GM23338 (cell line): ENCODE measurements around the gene CTRL. TPM values are rescaled to one million over a fixed set of nuclear protein-coding genes. Genes with fewer than 3 reads are reported as not detected.

Source experiments
- ATAC-seq: fragments of 200-7000 bp; cut with Tn5 transposase; 3 replicates; pipeline ENCODE4 v1.9.1; 2020
- DNase-seq: peaks from one replicate; pipeline ENCODE4 v3.0.0-alpha.2; 2015; ENCODE audit warnings: low spot score
- H2AFZ ChIP-seq: fragments of 200-600 bp; sonication (generic); 2 replicates; pipeline ENCODE4 v1.8.0; 2016; ENCODE audit warnings: antibody characterized with exemption, mild to moderate bottlenecking, moderate library complexity
- H3F3A ChIP-seq: fragments of 200-600 bp; sonication (generic); replicated peaks from 2 replicates; pipeline ENCODE4 v1.8.0; 2017; ENCODE audit warnings: antibody characterized with exemption, mixed run types, low read depth
- H3K27ac ChIP-seq: fragments of 200-600 bp; sonication (generic); 2 replicates; pipeline ENCODE4 v1.6.1; 2016; ENCODE audit warnings: low read depth
- H3K27me3 ChIP-seq: fragments of 200-600 bp; sonication (generic); 2 replicates; pipeline ENCODE4 v1.8.0; 2016; ENCODE audit warnings: mild to moderate bottlenecking, mixed run types, moderate library complexity; ENCODE audit not compliant: insufficient read depth
- H3K36me3 ChIP-seq: fragments of 200-600 bp; sonication (generic); 2 replicates; pipeline ENCODE4 v1.8.0; 2016; ENCODE audit warnings: mild to moderate bottlenecking; ENCODE audit not compliant: insufficient read depth
- H3K4me1 ChIP-seq: fragments of 200-600 bp; sonication (generic); 2 replicates; pipeline ENCODE4 v1.8.0; 2016; ENCODE audit warnings: mild to moderate bottlenecking, moderate library complexity; ENCODE audit not compliant: insufficient read depth
- H3K4me2 ChIP-seq: fragments of 200-600 bp; sonication (generic); 2 replicates; pipeline ENCODE4 v1.7.1; 2017; ENCODE audit warnings: mixed run types
- H3K4me3 ChIP-seq: fragments of 200-600 bp; sonication (generic); 2 replicates; pipeline ENCODE4 v1.6.1; 2016; ENCODE audit warnings: mixed run types
- H3K79me2 ChIP-seq: fragments of 200-600 bp; sonication (generic); replicated peaks from 2 replicates; pipeline ENCODE4 v1.8.0; 2017; ENCODE audit warnings: mild to moderate bottlenecking; ENCODE audit not compliant: insufficient read depth
- H3K9me2 ChIP-seq: fragments of 200-600 bp; sonication (generic); 2 replicates; pipeline ENCODE4 v1.8.0; 2017; ENCODE audit not compliant: insufficient read depth
- H4K20me1 ChIP-seq: fragments of 200-600 bp; sonication (generic); replicated peaks from 2 replicates; pipeline ENCODE4 v1.8.0; 2017; ENCODE audit warnings: mild to moderate bottlenecking; ENCODE audit not compliant: insufficient read depth
- H3K27ac Mint-ChIP-seq: 2 replicates; pipeline ENCODE4 v1.8.0; 2020; ENCODE audit warnings: inconsistent platforms, mild to moderate bottlenecking, moderate library complexity, mixed read lengths
- H3K27me3 Mint-ChIP-seq: 3 replicates; pipeline ENCODE4 v1.8.0; 2022; ENCODE audit warnings: low read depth, mild to moderate bottlenecking, moderate library complexity, mixed read lengths, inconsistent platforms; ENCODE audit not compliant: insufficient read depth, poor library complexity
- H3K36me3 Mint-ChIP-seq: 3 replicates; pipeline ENCODE4 v1.8.0; 2021; ENCODE audit warnings: low read depth, mild to moderate bottlenecking, inconsistent platforms, moderate library complexity, mixed read lengths
- H3K4me1 Mint-ChIP-seq: 3 replicates; pipeline ENCODE4 v1.8.0; 2020; ENCODE audit warnings: mild to moderate bottlenecking, inconsistent platforms, mixed read lengths
- H3K4me3 Mint-ChIP-seq: 3 replicates; pipeline ENCODE4 v1.8.0; 2021; ENCODE audit warnings: moderate library complexity, mild to moderate bottlenecking, inconsistent platforms, mixed read lengths
- H3K9me3 Mint-ChIP-seq: 3 replicates; pipeline ENCODE4 v1.8.0; 2020; ENCODE audit warnings: moderate library complexity, mild to moderate bottlenecking, inconsistent platforms, mixed read lengths
- CREB1 ChIP-seq: fragments of 250-450 bp; sonication (Bioruptor Pico); IDR thresholded peaks from 2 replicates; pipeline ENCODE4 v1.5.0; 2020; ENCODE audit warnings: low read depth, mild to moderate bottlenecking, moderate library complexity
- EZH2 ChIP-seq: fragments of 200-600 bp; sonication (generic); IDR thresholded peaks from one replicate; pipeline ENCODE4 v1.8.0; 2017; ENCODE audit warnings: antibody characterized with exemption, mild to moderate bottlenecking, low read depth; ENCODE audit not compliant: unreplicated experiment
- EZH2phosphoT487 ChIP-seq: fragments of 200-600 bp; sonication (generic); IDR thresholded peaks from one replicate; pipeline ENCODE4 v1.8.1; 2018; ENCODE audit warnings: antibody characterized with exemption; ENCODE audit not compliant: unreplicated experiment
- JUNB ChIP-seq: IDR thresholded peaks from one replicate; pipeline ENCODE4 v1.6.1; 2016; ENCODE audit warnings: antibody characterized with exemption; ENCODE audit not compliant: unreplicated experiment
- NANOG ChIP-seq: IDR thresholded peaks from 2 replicates; pipeline ENCODE4 v1.6.1; 2016; ENCODE audit warnings: antibody characterized with exemption, borderline replicate concordance
- POLR2AphosphoS5 ChIP-seq: IDR thresholded peaks from 2 replicates; pipeline ENCODE4 v1.6.1; 2016; ENCODE audit warnings: antibody characterized with exemption, low read depth
- STAT1 ChIP-seq: IDR thresholded peaks from one replicate; pipeline ENCODE4 v1.6.1; 2016; ENCODE audit warnings: antibody characterized with exemption; ENCODE audit not compliant: unreplicated experiment
- ZNF114 ChIP-seq: fragments of 250-450 bp; sonication (Bioruptor Pico); IDR thresholded peaks from 2 replicates; pipeline ENCODE4 v1.5.0; 2020; ENCODE audit warnings: mild to moderate bottlenecking, moderate library complexity
- ZNF331 ChIP-seq: fragments of 250-450 bp; sonication (Bioruptor Pico); IDR thresholded peaks from 2 replicates; pipeline ENCODE4 v1.5.0; 2020; ENCODE audit warnings: low read depth, mild to moderate bottlenecking, moderate library complexity
- polyA plus RNA-seq: library from polyadenylated mRNA; unstranded; fragments of >200 nt; fragmentation: Nextera tagmentation; extraction: Ambion mirVana; gene quantifications from 2 replicates; pipeline ENCODE4 v1.2.1, GENCODE V29; 2016
- total RNA-seq: library from RNA; depleted of rRNA; stranded (reverse); fragments of >200 nt; shearing (Covaris generic); gene quantifications from 2 replicates; pipeline ENCODE4 v1.2.3, GENCODE V29; 2014
- TF ChIP-seq, protein P1 (sequence below): IDR thresholded peaks from one replicate; pipeline ENCODE4 v1.6.1; 2018; ENCODE audit warnings: antibody characterized with exemption; ENCODE audit not compliant: unreplicated experiment
- TF ChIP-seq, protein P2 (sequence below), 2 experiments: fragments of 200-600 bp in 1 of 2; sonication (generic) in 1 of 2; conservative IDR thresholded peaks; 2 replicates each; pipeline versions ENCODE4 v1.5.1 to v1.6.1; 2016 to 2017; ENCODE audit warnings: antibody characterized with exemption in 2 of 2, low read depth in 2 of 2, mild to moderate bottlenecking in 2 of 2, moderate library complexity in 1 of 2
- TF ChIP-seq, protein P3 (sequence below): fragments of 250-450 bp; sonication (Bioruptor Pico); IDR thresholded peaks from 2 replicates; pipeline ENCODE4 v1.5.0; 2020; ENCODE audit warnings: mild to moderate bottlenecking, moderate library complexity
- TF ChIP-seq, protein P4 (sequence below): IDR thresholded peaks from 2 replicates; pipeline ENCODE4 v1.6.1; 2016; ENCODE audit warnings: antibody characterized with exemption

The CTRL gene
- total and polyA plus RNA-seq, 2 experiments from 2014 or later = 1.6 to 13.0 TPM

DNA sequence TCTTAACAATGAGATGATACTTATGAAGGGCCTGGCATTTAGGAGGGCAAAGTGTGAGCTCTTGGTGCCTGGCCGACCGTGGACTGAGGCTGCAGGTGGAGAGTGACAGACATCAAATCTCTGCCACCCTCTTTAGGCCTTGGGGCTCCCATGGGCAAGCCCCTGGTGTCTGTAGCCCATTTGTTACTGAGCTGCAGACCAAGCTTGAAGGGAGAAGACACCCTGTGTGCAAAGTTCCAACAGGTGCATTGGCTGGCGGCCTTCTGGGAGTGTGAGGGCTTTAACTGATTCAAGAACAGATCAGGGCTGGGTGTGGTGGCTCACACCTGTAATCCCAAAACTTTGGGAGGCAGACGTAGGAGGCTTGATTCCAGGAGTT, 789 bp upstream of the CTRL start:
- TF ChIP-seq ZNF331 (no peak), CREB1 (CRISPR knock-in tag) (no peak), EZH2phosphoT487 (no peak), JUNB (no peak), ZNF114 (no peak), POLR2AphosphoS5 (no peak), NANOG (no peak), EZH2 (no peak), STAT1 (no peak)
- TF ChIP-seq, protein P1, sequence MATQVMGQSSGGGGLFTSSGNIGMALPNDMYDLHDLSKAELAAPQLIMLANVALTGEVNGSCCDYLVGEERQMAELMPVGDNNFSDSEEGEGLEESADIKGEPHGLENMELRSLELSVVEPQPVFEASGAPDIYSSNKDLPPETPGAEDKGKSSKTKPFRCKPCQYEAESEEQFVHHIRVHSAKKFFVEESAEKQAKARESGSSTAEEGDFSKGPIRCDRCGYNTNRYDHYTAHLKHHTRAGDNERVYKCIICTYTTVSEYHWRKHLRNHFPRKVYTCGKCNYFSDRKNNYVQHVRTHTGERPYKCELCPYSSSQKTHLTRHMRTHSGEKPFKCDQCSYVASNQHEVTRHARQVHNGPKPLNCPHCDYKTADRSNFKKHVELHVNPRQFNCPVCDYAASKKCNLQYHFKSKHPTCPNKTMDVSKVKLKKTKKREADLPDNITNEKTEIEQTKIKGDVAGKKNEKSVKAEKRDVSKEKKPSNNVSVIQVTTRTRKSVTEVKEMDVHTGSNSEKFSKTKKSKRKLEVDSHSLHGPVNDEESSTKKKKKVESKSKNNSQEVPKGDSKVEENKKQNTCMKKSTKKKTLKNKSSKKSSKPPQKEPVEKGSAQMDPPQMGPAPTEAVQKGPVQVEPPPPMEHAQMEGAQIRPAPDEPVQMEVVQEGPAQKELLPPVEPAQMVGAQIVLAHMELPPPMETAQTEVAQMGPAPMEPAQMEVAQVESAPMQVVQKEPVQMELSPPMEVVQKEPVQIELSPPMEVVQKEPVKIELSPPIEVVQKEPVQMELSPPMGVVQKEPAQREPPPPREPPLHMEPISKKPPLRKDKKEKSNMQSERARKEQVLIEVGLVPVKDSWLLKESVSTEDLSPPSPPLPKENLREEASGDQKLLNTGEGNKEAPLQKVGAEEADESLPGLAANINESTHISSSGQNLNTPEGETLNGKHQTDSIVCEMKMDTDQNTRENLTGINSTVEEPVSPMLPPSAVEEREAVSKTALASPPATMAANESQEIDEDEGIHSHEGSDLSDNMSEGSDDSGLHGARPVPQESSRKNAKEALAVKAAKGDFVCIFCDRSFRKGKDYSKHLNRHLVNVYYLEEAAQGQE = no peak
- TF ChIP-seq, protein P2, sequence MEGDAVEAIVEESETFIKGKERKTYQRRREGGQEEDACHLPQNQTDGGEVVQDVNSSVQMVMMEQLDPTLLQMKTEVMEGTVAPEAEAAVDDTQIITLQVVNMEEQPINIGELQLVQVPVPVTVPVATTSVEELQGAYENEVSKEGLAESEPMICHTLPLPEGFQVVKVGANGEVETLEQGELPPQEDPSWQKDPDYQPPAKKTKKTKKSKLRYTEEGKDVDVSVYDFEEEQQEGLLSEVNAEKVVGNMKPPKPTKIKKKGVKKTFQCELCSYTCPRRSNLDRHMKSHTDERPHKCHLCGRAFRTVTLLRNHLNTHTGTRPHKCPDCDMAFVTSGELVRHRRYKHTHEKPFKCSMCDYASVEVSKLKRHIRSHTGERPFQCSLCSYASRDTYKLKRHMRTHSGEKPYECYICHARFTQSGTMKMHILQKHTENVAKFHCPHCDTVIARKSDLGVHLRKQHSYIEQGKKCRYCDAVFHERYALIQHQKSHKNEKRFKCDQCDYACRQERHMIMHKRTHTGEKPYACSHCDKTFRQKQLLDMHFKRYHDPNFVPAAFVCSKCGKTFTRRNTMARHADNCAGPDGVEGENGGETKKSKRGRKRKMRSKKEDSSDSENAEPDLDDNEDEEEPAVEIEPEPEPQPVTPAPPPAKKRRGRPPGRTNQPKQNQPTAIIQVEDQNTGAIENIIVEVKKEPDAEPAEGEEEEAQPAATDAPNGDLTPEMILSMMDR (conservative IDR thresholded peaks at IDR 0.05; ENCODE audit: low read depth in 2 of 2) = no peak
- TF ChIP-seq, protein P3, sequence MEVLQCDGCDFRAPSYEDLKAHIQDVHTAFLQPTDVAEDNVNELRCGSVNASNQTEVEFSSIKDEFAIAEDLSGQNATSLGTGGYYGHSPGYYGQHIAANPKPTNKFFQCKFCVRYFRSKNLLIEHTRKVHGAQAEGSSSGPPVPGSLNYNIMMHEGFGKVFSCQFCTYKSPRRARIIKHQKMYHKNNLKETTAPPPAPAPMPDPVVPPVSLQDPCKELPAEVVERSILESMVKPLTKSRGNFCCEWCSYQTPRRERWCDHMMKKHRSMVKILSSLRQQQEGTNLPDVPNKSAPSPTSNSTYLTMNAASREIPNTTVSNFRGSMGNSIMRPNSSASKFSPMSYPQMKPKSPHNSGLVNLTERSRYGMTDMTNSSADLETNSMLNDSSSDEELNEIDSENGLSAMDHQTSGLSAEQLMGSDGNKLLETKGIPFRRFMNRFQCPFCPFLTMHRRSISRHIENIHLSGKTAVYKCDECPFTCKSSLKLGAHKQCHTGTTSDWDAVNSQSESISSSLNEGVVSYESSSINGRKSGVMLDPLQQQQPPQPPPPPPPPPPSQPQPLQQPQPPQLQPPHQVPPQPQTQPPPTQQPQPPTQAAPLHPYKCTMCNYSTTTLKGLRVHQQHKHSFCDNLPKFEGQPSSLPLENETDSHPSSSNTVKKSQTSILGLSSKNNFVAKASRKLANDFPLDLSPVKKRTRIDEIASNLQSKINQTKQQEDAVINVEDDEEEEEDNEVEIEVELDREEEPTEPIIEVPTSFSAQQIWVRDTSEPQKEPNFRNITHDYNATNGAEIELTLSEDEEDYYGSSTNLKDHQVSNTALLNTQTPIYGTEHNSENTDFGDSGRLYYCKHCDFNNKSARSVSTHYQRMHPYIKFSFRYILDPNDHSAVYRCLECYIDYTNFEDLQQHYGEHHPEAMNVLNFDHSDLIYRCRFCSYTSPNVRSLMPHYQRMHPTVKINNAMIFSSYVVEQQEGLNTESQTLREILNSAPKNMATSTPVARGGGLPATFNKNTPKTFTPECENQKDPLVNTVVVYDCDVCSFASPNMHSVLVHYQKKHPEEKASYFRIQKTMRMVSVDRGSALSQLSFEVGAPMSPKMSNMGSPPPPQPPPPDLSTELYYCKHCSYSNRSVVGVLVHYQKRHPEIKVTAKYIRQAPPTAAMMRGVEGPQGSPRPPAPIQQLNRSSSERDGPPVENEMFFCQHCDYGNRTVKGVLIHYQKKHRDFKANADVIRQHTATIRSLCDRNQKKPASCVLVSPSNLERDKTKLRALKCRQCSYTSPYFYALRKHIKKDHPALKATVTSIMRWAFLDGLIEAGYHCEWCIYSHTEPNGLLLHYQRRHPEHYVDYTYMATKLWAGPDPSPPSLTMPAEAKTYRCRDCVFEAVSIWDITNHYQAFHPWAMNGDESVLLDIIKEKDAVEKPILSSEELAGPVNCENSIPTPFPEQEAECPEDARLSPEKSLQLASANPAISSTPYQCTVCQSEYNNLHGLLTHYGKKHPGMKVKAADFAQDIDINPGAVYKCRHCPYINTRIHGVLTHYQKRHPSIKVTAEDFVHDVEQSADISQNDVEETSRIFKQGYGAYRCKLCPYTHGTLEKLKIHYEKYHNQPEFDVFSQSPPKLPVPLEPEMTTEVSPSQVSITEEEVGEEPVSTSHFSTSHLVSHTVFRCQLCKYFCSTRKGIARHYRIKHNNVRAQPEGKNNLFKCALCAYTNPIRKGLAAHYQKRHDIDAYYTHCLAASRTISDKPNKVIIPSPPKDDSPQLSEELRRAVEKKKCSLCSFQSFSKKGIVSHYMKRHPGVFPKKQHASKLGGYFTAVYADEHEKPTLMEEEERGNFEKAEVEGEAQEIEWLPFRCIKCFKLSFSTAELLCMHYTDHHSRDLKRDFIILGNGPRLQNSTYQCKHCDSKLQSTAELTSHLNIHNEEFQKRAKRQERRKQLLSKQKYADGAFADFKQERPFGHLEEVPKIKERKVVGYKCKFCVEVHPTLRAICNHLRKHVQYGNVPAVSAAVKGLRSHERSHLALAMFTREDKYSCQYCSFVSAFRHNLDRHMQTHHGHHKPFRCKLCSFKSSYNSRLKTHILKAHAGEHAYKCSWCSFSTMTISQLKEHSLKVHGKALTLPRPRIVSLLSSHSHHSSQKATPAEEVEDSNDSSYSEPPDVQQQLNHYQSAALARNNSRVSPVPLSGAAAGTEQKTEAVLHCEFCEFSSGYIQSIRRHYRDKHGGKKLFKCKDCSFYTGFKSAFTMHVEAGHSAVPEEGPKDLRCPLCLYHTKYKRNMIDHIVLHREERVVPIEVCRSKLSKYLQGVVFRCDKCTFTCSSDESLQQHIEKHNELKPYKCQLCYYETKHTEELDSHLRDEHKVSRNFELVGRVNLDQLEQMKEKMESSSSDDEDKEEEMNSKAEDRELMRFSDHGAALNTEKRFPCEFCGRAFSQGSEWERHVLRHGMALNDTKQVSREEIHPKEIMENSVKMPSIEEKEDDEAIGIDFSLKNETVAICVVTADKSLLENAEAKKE (CRISPR knock-in tag) = no peak
- TF ChIP-seq, protein P4, sequence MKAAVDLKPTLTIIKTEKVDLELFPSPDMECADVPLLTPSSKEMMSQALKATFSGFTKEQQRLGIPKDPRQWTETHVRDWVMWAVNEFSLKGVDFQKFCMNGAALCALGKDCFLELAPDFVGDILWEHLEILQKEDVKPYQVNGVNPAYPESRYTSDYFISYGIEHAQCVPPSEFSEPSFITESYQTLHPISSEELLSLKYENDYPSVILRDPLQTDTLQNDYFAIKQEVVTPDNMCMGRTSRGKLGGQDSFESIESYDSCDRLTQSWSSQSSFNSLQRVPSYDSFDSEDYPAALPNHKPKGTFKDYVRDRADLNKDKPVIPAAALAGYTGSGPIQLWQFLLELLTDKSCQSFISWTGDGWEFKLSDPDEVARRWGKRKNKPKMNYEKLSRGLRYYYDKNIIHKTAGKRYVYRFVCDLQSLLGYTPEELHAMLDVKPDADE = no peak
- peaks cover 21% of the 10 kb centered on the region for H3K4me1 Mint-ChIP-seq
- no peak overlapping the region for H3K4me3 ChIP-seq
- no peak overlapping the region for H3K4me2 ChIP-seq
- no peak overlapping the region for H3K27ac Mint-ChIP-seq
- H3F3A ChIP-seq = peaks cover 7% of the 10 kb centered on the region; the same call in 1 of the 2 replicates
- H3K4me3 Mint-ChIP-seq = no peak overlapping the region
- H2AFZ ChIP-seq = no peak overlapping the region
- H3K36me3 ChIP-seq = no peaks in the 10 kb centered on the region
- no peak for DNase-seq
- no peaks in the 10 kb centered on the region for H3K9me2 ChIP-seq
- H3K36me3 Mint-ChIP-seq = peaks cover 20% of the 10 kb centered on the region; the same call in 2 of the 3 replicates
- H3K27ac ChIP-seq = no peak overlapping the region
- H3K9me3 Mint-ChIP-seq = 0 out of 3 replicates have a peak, but pooled peaks cover 3% of the 10 kb centered on the region
- H3K27me3 Mint-ChIP-seq = peaks cover 37% of the 10 kb centered on the region
- peaks cover 3% of the 10 kb centered on the region for H4K20me1 ChIP-seq
- H3K4me1 ChIP-seq = peaks cover 10% of the 10 kb centered on the region; the same call in 1 of the 2 replicates
- no peaks in the 10 kb centered on the region for H3K27me3 ChIP-seq
- H3K79me2 ChIP-seq = peaks cover 5% of the 10 kb centered on the region; the same call in 1 of the 2 replicates
- ATAC-seq = no peak
